H1 (cell line): ENCODE data around the gene HDAC9. TPM values are rescaled to one million over a fixed set of nuclear protein-coding genes. Genes with fewer than 3 reads are reported as not detected.

ENCODE experiments used
- BRCA1 ChIP-seq: IDR thresholded peaks from 2 replicates; pipeline ENCODE4 v1.6.1; 2012; ENCODE audit warnings: low read depth, low read length, improper control_type of control experiment
- CBX8 ChIP-seq: fragments of 300-800, 300-1000 bp; sonication (generic); IDR thresholded peaks from 2 replicates; pipeline ENCODE4 v1.7.1; 2016; ENCODE audit warnings: low read depth, low read length, borderline replicate concordance
- FOSL1 ChIP-seq: IDR thresholded peaks from 2 replicates; pipeline ENCODE4 v1.6.1; 2011; ENCODE audit warnings: mild to moderate bottlenecking, low read depth, low read length, moderate library complexity; ENCODE audit not compliant: insufficient read depth
- HDAC2 ChIP-seq, 2 experiments: fragments of 300-600 bp in 1 of 2; sonication (generic) in 1 of 2; IDR thresholded peaks; 2 replicates each; pipeline ENCODE4 v1.6.1; 2011 to 2012; ENCODE audit warnings: low read depth in 2 of 2, low read length in 2 of 2, mild to moderate bottlenecking in 2 of 2, moderate library complexity in 2 of 2, borderline replicate concordance in 1 of 2, inconsistent platforms in 1 of 2
- RBBP5 ChIP-seq: IDR thresholded peaks from 2 replicates; pipeline ENCODE4 v1.7.1; 2012; ENCODE audit warnings: low read depth, mild to moderate bottlenecking, inconsistent platforms, low read length, moderate library complexity, borderline replicate concordance
- SP2 ChIP-seq: IDR thresholded peaks from 2 replicates; pipeline ENCODE4 v1.6.1; 2012; ENCODE audit warnings: mild to moderate bottlenecking, low read length, inconsistent platforms
- polyA plus RNA-seq, 7 experiments: library from polyadenylated mRNA; depleted of rRNA in 3 of 7; stranded (reverse) in 5 of 7; unstranded in 2 of 7; fragments of >200 nt in 5 of 7; fragments of 200-250 nt in 2 of 7; gene quantifications; 1 replicate in 5 of 7; 2 replicates in 1 of 7; 4 replicates in 1 of 7; pipeline versions ENCODE4 v1.2.1 to v1.2.3, GENCODE V29; 2011 to 2013; ENCODE audit warnings: missing spikeins in 2 of 7, mixed read lengths in 2 of 7
- total RNA-seq: library from RNA; stranded (reverse); fragmentation: NEBNext Ultra II Directional; extraction: Animal tissue kit (Norgen Biotek cat#: 25700); gene quantifications from 2 replicates; pipeline ENCODE4 v1.2.1, GENCODE V29; 2021

Gene HDAC9
- total and polyA plus RNA-seq, 2 of the 8 experiments (the other 6 are each of a cell fraction or from before 2014, with no cell fraction given): 9.5 to 13.1 TPM

- TF ChIP-seq FOSL1 (no peak), BRCA1 (no peak), CBX8 (no peak), RBBP5 (no peak), SP2 (no peak), HDAC2 (IDR thresholded peaks at IDR 0.05; ENCODE audit: borderline replicate concordance in 1 of 2, low read depth in 2 of 2, low read length in 2 of 2) (no peak)
These were observed 277.0 kb downstream of the HDAC9 start (continued) for GRCh38 chr7:18772567-18772965.
